HEK293T (cell line): ENCODE data around the gene TSN.

Experiments
- BHLHE40 ChIP-seq: fragments of 450-650 bp; IDR thresholded peaks from 2 replicates; pipeline ENCODE4 v1.6.1; 2016; ENCODE audit warnings: mild to moderate bottlenecking, moderate library complexity, borderline replicate concordance
- ELF4 ChIP-seq: fragments of 450-650 bp; IDR thresholded peaks from 2 replicates; pipeline ENCODE4 v1.6.1; 2017; ENCODE audit warnings: antibody characterized with exemption
- FOXA1 ChIP-seq: fragments of 450-650 bp; IDR thresholded peaks from 2 replicates; pipeline ENCODE4 v1.6.1; 2016; ENCODE audit warnings: mild to moderate bottlenecking
- LEF1 ChIP-seq: fragments of 450-650 bp; IDR thresholded peaks from 2 replicates; pipeline ENCODE4 v1.6.1; 2017; ENCODE audit warnings: mild to moderate bottlenecking, borderline replicate concordance
- PKNOX1 ChIP-seq: fragments of 450-650 bp; IDR thresholded peaks from 2 replicates; pipeline ENCODE4 v1.6.1; 2016
- SP1 ChIP-seq: fragments of 450-650 bp; IDR thresholded peaks from 2 replicates; pipeline ENCODE4 v1.6.1; 2017
- SUZ12 ChIP-seq: fragments of 450-650 bp; IDR thresholded peaks from 2 replicates; pipeline ENCODE4 v1.6.1; 2016; ENCODE audit warnings: mild to moderate bottlenecking
- TARDBP ChIP-seq: fragments of 450-650 bp; IDR thresholded peaks from 2 replicates; pipeline ENCODE4 v1.6.1; 2016

DNA sequence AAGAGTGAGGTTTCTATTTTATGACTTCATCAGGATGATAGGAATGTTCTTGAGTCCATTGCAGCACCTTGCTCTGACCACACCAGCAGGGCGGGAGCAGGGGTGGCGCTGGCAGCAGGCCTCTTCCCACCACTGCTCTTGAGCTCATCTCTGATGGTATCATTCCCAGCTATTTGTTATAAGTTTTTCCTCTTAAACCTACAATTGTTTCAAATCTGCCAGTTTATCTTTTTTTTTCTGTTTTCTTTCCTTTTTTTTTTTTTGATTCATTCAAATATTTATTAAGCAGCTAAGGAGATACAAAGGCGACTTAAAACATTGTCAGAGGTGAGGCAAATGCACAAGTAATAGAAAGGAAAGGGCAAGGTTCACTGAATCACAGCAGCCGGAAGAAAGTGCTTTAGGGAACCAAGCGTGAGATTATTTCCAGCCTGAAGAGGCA, 47.5 kb upstream of the TSN start:
- TF ChIP-seq SP1 = no peak
- TF ChIP-seq FOXA1 = no peak
- TF ChIP-seq BHLHE40 = no peak
- no peak for TF ChIP-seq PKNOX1
- TF ChIP-seq ELF4 = no peak
- TF ChIP-seq TARDBP = no peak
- TF ChIP-seq LEF1 = no peak
- no peak for TF ChIP-seq SUZ12
